ENCODE data around the gene BMP6. TPM values are rescaled to one million over a fixed set of nuclear protein-coding genes. Genes with fewer than 3 reads are reported as not detected.

BMP6 gene
- total and polyA plus RNA-seq, 2 experiments from 2014 or later = 0.84 to 2.8 TPM

DNA sequence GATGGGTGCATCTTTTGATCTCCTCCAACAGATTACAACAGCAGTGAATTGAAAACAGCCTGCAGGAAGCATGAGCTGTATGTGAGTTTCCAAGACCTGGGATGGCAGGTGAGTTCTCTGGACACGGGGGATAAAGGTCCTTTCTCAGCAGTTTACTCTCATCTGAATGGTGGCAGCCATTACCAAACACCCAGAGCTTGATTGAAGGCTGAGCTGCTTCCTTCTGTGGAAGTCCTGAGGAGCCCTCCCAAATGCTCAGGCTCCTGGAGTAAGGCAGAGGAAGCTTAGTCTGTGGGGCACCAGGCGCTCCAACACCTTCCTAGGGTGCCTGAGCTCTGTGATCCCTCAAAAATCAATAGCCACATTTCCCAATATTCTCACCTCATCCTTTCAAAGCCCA lies 153.1 kb downstream of the BMP6 start:
- ATAC-seq (no peak), DNase-seq (ENCODE audit: low spot score) (no peak)
- Histone ChIP-seq H3K27ac (ENCODE audit: low read depth) (no peak overlapping the region), H3K4me1 (ENCODE audit: insufficient read depth) (no peaks in the 10 kb centered on the region), H2AFZ (no peak overlapping the region), H3K36me3 (ENCODE audit: insufficient read depth) (peaks cover 31% of the 10 kb centered on the region), H3K27me3 (ENCODE audit: insufficient read depth) (no peaks in the 10 kb centered on the region), H3K4me3 (no peak overlapping the region), H4K20me1 (replicated peaks; ENCODE audit: insufficient read depth) (no peaks in the 10 kb centered on the region; the same call in 1 of the 2 replicates), H3F3A (replicated peaks; ENCODE audit: low read depth) (no peaks in the 10 kb centered on the region), H3K9me2 (ENCODE audit: insufficient read depth) (0 out of 2 replicates have a peak, but pooled peaks cover 6% of the 10 kb centered on the region), H3K79me2 (replicated peaks; ENCODE audit: insufficient read depth) (no peaks in the 10 kb centered on the region), H3K4me2 (no peak overlapping the region)
- H3K27me3 Mint-ChIP-seq (ENCODE audit: insufficient read depth, low read depth, poor library complexity) = peaks cover 2% of the 10 kb centered on the region
- H3K4me3 Mint-ChIP-seq = no peak overlapping the region
- H3K9me3 Mint-ChIP-seq = peaks cover 3% of the 10 kb centered on the region
- peaks cover 40% of the 10 kb centered on the region for H3K36me3 Mint-ChIP-seq (ENCODE audit: low read depth)
- TF ChIP-seq, protein P1, sequence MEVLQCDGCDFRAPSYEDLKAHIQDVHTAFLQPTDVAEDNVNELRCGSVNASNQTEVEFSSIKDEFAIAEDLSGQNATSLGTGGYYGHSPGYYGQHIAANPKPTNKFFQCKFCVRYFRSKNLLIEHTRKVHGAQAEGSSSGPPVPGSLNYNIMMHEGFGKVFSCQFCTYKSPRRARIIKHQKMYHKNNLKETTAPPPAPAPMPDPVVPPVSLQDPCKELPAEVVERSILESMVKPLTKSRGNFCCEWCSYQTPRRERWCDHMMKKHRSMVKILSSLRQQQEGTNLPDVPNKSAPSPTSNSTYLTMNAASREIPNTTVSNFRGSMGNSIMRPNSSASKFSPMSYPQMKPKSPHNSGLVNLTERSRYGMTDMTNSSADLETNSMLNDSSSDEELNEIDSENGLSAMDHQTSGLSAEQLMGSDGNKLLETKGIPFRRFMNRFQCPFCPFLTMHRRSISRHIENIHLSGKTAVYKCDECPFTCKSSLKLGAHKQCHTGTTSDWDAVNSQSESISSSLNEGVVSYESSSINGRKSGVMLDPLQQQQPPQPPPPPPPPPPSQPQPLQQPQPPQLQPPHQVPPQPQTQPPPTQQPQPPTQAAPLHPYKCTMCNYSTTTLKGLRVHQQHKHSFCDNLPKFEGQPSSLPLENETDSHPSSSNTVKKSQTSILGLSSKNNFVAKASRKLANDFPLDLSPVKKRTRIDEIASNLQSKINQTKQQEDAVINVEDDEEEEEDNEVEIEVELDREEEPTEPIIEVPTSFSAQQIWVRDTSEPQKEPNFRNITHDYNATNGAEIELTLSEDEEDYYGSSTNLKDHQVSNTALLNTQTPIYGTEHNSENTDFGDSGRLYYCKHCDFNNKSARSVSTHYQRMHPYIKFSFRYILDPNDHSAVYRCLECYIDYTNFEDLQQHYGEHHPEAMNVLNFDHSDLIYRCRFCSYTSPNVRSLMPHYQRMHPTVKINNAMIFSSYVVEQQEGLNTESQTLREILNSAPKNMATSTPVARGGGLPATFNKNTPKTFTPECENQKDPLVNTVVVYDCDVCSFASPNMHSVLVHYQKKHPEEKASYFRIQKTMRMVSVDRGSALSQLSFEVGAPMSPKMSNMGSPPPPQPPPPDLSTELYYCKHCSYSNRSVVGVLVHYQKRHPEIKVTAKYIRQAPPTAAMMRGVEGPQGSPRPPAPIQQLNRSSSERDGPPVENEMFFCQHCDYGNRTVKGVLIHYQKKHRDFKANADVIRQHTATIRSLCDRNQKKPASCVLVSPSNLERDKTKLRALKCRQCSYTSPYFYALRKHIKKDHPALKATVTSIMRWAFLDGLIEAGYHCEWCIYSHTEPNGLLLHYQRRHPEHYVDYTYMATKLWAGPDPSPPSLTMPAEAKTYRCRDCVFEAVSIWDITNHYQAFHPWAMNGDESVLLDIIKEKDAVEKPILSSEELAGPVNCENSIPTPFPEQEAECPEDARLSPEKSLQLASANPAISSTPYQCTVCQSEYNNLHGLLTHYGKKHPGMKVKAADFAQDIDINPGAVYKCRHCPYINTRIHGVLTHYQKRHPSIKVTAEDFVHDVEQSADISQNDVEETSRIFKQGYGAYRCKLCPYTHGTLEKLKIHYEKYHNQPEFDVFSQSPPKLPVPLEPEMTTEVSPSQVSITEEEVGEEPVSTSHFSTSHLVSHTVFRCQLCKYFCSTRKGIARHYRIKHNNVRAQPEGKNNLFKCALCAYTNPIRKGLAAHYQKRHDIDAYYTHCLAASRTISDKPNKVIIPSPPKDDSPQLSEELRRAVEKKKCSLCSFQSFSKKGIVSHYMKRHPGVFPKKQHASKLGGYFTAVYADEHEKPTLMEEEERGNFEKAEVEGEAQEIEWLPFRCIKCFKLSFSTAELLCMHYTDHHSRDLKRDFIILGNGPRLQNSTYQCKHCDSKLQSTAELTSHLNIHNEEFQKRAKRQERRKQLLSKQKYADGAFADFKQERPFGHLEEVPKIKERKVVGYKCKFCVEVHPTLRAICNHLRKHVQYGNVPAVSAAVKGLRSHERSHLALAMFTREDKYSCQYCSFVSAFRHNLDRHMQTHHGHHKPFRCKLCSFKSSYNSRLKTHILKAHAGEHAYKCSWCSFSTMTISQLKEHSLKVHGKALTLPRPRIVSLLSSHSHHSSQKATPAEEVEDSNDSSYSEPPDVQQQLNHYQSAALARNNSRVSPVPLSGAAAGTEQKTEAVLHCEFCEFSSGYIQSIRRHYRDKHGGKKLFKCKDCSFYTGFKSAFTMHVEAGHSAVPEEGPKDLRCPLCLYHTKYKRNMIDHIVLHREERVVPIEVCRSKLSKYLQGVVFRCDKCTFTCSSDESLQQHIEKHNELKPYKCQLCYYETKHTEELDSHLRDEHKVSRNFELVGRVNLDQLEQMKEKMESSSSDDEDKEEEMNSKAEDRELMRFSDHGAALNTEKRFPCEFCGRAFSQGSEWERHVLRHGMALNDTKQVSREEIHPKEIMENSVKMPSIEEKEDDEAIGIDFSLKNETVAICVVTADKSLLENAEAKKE (CRISPR knock-in tag; IDR thresholded peaks at IDR 0.05) = no peak
- TF ChIP-seq ZNF114 (CRISPR knock-in tag; IDR thresholded peaks at IDR 0.05) (no peak), STAT1 (IDR thresholded peaks at IDR 0.05; ENCODE audit: unreplicated experiment) (no peak), CREB1 (CRISPR knock-in tag; IDR thresholded peaks at IDR 0.05; ENCODE audit: low read depth) (no peak), JUNB (IDR thresholded peaks at IDR 0.05; ENCODE audit: unreplicated experiment) (no peak), EZH2 (IDR thresholded peaks at IDR 0.05; ENCODE audit: low read depth, unreplicated experiment) (no peak), ZNF331 (CRISPR knock-in tag; IDR thresholded peaks at IDR 0.05; ENCODE audit: low read depth) (no peak), POLR2AphosphoS5 (IDR thresholded peaks at IDR 0.05; ENCODE audit: low read depth) (no peak), EZH2phosphoT487 (IDR thresholded peaks at IDR 0.05; ENCODE audit: unreplicated experiment) (no peak), NANOG (IDR thresholded peaks at IDR 0.05; ENCODE audit: borderline replicate concordance) (no peak)
- TF ChIP-seq, protein P2, sequence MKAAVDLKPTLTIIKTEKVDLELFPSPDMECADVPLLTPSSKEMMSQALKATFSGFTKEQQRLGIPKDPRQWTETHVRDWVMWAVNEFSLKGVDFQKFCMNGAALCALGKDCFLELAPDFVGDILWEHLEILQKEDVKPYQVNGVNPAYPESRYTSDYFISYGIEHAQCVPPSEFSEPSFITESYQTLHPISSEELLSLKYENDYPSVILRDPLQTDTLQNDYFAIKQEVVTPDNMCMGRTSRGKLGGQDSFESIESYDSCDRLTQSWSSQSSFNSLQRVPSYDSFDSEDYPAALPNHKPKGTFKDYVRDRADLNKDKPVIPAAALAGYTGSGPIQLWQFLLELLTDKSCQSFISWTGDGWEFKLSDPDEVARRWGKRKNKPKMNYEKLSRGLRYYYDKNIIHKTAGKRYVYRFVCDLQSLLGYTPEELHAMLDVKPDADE (IDR thresholded peaks at IDR 0.05) = no peak
- TF ChIP-seq, protein P3, sequence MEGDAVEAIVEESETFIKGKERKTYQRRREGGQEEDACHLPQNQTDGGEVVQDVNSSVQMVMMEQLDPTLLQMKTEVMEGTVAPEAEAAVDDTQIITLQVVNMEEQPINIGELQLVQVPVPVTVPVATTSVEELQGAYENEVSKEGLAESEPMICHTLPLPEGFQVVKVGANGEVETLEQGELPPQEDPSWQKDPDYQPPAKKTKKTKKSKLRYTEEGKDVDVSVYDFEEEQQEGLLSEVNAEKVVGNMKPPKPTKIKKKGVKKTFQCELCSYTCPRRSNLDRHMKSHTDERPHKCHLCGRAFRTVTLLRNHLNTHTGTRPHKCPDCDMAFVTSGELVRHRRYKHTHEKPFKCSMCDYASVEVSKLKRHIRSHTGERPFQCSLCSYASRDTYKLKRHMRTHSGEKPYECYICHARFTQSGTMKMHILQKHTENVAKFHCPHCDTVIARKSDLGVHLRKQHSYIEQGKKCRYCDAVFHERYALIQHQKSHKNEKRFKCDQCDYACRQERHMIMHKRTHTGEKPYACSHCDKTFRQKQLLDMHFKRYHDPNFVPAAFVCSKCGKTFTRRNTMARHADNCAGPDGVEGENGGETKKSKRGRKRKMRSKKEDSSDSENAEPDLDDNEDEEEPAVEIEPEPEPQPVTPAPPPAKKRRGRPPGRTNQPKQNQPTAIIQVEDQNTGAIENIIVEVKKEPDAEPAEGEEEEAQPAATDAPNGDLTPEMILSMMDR (conservative IDR thresholded peaks at IDR 0.05; ENCODE audit: low read depth in 2 of 2) = no peak
- TF ChIP-seq, protein P4, sequence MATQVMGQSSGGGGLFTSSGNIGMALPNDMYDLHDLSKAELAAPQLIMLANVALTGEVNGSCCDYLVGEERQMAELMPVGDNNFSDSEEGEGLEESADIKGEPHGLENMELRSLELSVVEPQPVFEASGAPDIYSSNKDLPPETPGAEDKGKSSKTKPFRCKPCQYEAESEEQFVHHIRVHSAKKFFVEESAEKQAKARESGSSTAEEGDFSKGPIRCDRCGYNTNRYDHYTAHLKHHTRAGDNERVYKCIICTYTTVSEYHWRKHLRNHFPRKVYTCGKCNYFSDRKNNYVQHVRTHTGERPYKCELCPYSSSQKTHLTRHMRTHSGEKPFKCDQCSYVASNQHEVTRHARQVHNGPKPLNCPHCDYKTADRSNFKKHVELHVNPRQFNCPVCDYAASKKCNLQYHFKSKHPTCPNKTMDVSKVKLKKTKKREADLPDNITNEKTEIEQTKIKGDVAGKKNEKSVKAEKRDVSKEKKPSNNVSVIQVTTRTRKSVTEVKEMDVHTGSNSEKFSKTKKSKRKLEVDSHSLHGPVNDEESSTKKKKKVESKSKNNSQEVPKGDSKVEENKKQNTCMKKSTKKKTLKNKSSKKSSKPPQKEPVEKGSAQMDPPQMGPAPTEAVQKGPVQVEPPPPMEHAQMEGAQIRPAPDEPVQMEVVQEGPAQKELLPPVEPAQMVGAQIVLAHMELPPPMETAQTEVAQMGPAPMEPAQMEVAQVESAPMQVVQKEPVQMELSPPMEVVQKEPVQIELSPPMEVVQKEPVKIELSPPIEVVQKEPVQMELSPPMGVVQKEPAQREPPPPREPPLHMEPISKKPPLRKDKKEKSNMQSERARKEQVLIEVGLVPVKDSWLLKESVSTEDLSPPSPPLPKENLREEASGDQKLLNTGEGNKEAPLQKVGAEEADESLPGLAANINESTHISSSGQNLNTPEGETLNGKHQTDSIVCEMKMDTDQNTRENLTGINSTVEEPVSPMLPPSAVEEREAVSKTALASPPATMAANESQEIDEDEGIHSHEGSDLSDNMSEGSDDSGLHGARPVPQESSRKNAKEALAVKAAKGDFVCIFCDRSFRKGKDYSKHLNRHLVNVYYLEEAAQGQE (IDR thresholded peaks at IDR 0.05; ENCODE audit: unreplicated experiment) = no peak
- H3K4me1 Mint-ChIP-seq = no peaks in the 10 kb centered on the region
- no peak overlapping the region for H3K27ac Mint-ChIP-seq
